Measurements from ENCODE around the gene SLC12A7. TPM values are rescaled to one million over a fixed set of nuclear protein-coding genes. Genes with fewer than 3 reads are reported as not detected.
"Not testable (repeated sequence)": the region's sequence is repeated elsewhere in the genome, so short reads cannot be mapped to it uniquely, and the experiment has no call there.

Gene SLC12A7
- polyA plus RNA-seq, 2 donors = 4.0 to 4.7 TPM

DNA sequence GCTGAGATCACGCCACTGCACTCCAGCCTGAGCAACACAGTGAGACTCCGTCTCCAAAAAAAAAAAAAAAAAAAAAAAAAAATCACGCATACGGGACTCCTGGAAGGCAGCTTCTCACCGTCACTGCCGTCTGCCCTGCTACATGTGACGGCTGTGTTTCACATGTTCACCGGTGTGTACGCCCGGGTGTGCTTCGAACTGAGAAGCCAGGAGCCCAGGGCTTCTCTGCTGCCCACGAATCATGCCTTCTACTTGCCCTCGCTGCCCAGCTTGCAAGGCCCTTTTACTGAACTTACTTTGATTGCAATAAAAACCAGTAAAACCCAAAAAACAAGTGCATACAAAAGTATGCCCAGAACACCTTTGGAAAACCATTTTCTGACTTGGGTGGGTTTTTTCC is 109.0 kb downstream of the SLC12A7 start:
- H3K27me3 ChIP-seq (ENCODE audit: control insufficient read depth in 1 of 2, insufficient read depth in 2 of 2, low read length in 2 of 2) = no peaks in the 10 kb centered on the region
- no peak overlapping the region for H3K27ac ChIP-seq (ENCODE audit: low read depth in 2 of 2, low read length in 1 of 2)
- WGBS, 2 donors = 63 to 74% methylated on average over 12 to 13 of the region's 13 CpGs

DNA sequence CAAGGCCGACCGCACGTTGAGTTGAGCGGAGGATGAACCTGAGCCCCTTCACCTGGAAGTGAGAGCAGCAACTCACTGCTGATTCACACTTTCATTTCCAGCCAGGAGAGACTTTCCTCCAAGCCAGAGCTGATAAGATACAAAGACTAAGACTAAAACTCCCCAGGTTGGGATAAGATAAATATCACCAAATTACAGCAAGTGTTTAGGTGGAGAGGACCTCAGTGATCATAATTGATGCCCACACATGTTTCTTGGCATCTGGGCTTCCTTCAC is 109.7 kb downstream of the SLC12A7 start:
- H3K27ac ChIP-seq (ENCODE audit: low read depth in 2 of 2, low read length in 1 of 2) = no peak overlapping the region
- peaks cover 8 to 16% of the 10 kb centered on the region in 2 donors for H3K4me1 ChIP-seq (ENCODE audit: control insufficient read depth in 2 of 2, insufficient read depth in 2 of 2, low read length in 1 of 2)
- no peaks in the 10 kb centered on the region for H3K36me3 ChIP-seq (ENCODE audit: control insufficient read depth in 2 of 2, insufficient read depth in 2 of 2, low read length in 1 of 2)
- peaks cover 0 to 1% of the 10 kb centered on the region in 2 donors for H3K9me3 ChIP-seq (ENCODE audit: control insufficient read depth in 2 of 2, insufficient read depth in 1 of 2, low read depth in 1 of 2, low read length in 1 of 2)
- H3K27me3 ChIP-seq (ENCODE audit: control insufficient read depth in 1 of 2, insufficient read depth in 2 of 2, low read length in 2 of 2) = no peaks in the 10 kb centered on the region
- 84 to 89% methylated on average over 4 of the region's 4 CpGs for WGBS, 2 donors
- H3K4me3 ChIP-seq (ENCODE audit: low read depth in 1 of 2, low read length in 2 of 2) = no peak overlapping the region

More for the DNA sequence above, 109.0 kb downstream of the SLC12A7 start:
- peaks cover 8 to 16% of the 10 kb centered on the region in 2 donors for H3K4me1 ChIP-seq (ENCODE audit: control insufficient read depth in 2 of 2, insufficient read depth in 2 of 2, low read length in 1 of 2)
- H3K36me3 ChIP-seq (ENCODE audit: control insufficient read depth in 2 of 2, insufficient read depth in 2 of 2, low read length in 1 of 2) = no peaks in the 10 kb centered on the region
- H3K9me3 ChIP-seq (ENCODE audit: control insufficient read depth in 2 of 2, insufficient read depth in 1 of 2, low read depth in 1 of 2, low read length in 1 of 2) = peaks cover 0 to 1% of the 10 kb centered on the region in 2 donors
- no peak overlapping the region for H3K4me3 ChIP-seq (ENCODE audit: low read depth in 1 of 2, low read length in 2 of 2)

GRCh38 chr5:1001406-1002270 is 110.2 kb downstream of the SLC12A7 start:
- H3K4me1 ChIP-seq (ENCODE audit: control insufficient read depth in 2 of 2, insufficient read depth in 2 of 2, low read length in 1 of 2) = peaks cover 8 to 19% of the 10 kb centered on the region in 2 donors

GRCh38 chr5:1000831-1001230 is 111.0 kb downstream of the SLC12A7 start:
- H3K4me1 ChIP-seq (ENCODE audit: control insufficient read depth in 2 of 2, insufficient read depth in 2 of 2, low read length in 1 of 2) = peaks cover 8 to 19% of the 10 kb centered on the region in 2 donors
- not testable (repeated sequence) for H3K27me3 ChIP-seq (ENCODE audit: control insufficient read depth in 1 of 2, insufficient read depth in 2 of 2, low read length in 2 of 2); H3K9me3 ChIP-seq (ENCODE audit: control insufficient read depth in 2 of 2, insufficient read depth in 1 of 2, low read depth in 1 of 2, low read length in 1 of 2); H3K4me3 ChIP-seq (ENCODE audit: low read depth in 1 of 2, low read length in 2 of 2); H3K27ac ChIP-seq (ENCODE audit: low read depth in 2 of 2, low read length in 1 of 2); H3K36me3 ChIP-seq (ENCODE audit: control insufficient read depth in 2 of 2, insufficient read depth in 2 of 2, low read length in 1 of 2)
- WGBS, 2 donors = 87 to 94% methylated on average over 11 of the region's 11 CpGs

More at GRCh38 chr5:1001406-1002270, 110.2 kb downstream of the SLC12A7 start:
- no peaks in the 10 kb centered on the region for H3K27me3 ChIP-seq (ENCODE audit: control insufficient read depth in 1 of 2, insufficient read depth in 2 of 2, low read length in 2 of 2)
- H3K9me3 ChIP-seq (ENCODE audit: control insufficient read depth in 2 of 2, insufficient read depth in 1 of 2, low read depth in 1 of 2, low read length in 1 of 2) = peaks cover 0 to 1% of the 10 kb centered on the region in 2 donors
- WGBS, 2 donors = 87 to 89% methylated on average over 19 of the region's 19 CpGs
- no peaks in the 10 kb centered on the region for H3K36me3 ChIP-seq (ENCODE audit: control insufficient read depth in 2 of 2, insufficient read depth in 2 of 2, low read length in 1 of 2)
- H3K27ac ChIP-seq (ENCODE audit: low read depth in 2 of 2, low read length in 1 of 2) = no peak overlapping the region
- no peak overlapping the region for H3K4me3 ChIP-seq (ENCODE audit: low read depth in 1 of 2, low read length in 2 of 2)

Other genes starting within 250 kb of the SLC12A7 start
- gene BRD9, start 219.3 kb downstream of the SLC12A7 start, polyA plus RNA-seq = 10 to 100 TPM; 18.4 to 20.6 TPM
- gene TRIP13, start 219.2 kb downstream of the SLC12A7 start, polyA plus RNA-seq = 1 to 10 TPM; 4.3 to 6.6 TPM
- 1 to 10 TPM; 4.2 to 4.5 TPM for gene NKD2, start 103.3 kb downstream of the SLC12A7 start, polyA plus RNA-seq
- not detected for gene SLC6A19, start 89.5 kb upstream of the SLC12A7 start, polyA plus RNA-seq
- not detected for gene SLC6A18, start 113.3 kb upstream of the SLC12A7 start, polyA plus RNA-seq
- under 1 TPM; 0.13 to 0.51 TPM for gene TERT, start 183.0 kb upstream of the SLC12A7 start, polyA plus RNA-seq
- gene CLPTM1L, start 233.0 kb upstream of the SLC12A7 start, polyA plus RNA-seq = 10 to 100 TPM; 20.0 to 52.1 TPM

All from esophagus (tissue), 2 donors.